Natural killer cell (primary cell): ENCODE data around the gene ZNF30. TPM values are rescaled to one million over a fixed set of nuclear protein-coding genes. Genes with fewer than 3 reads are reported as not detected.

ENCODE experiments used
- ATAC-seq, 3 donors: fragments of 150-1000 bp in 2 of 3; fragments of 200-7000 bp in 1 of 3; cut with Tn5 transposase; 1 replicate in 1 of 3; 2 replicates in 2 of 3; pipeline ENCODE4 v1.10.0; 2021; ENCODE audit warnings: mild to moderate bottlenecking in 2 of 3, moderate library complexity in 2 of 3
- DNase-seq, 2 donors: peaks; one replicate each; pipeline versions ENCODE4 v3.0.0 to v3.0.0-alpha.2; 2013 to 2021; ENCODE audit warnings: mixed read lengths in 1 of 2
- H3K27ac ChIP-seq: one replicate; pipeline ENCODE4 v1.5.1; 2013; ENCODE audit warnings: mild to moderate bottlenecking, low read length
- H3K27me3 ChIP-seq: one replicate; pipeline ENCODE4 v1.6.1; 2013; ENCODE audit warnings: low read length; ENCODE audit not compliant: control insufficient read depth, insufficient read depth
- H3K36me3 ChIP-seq: one replicate; pipeline ENCODE4 v1.6.1; 2013; ENCODE audit warnings: low read length; ENCODE audit not compliant: control insufficient read depth, insufficient read depth
- H3K4me1 ChIP-seq: one replicate; pipeline ENCODE4 v1.6.1; 2013; ENCODE audit warnings: low read length; ENCODE audit not compliant: control insufficient read depth, insufficient read depth
- H3K4me3 ChIP-seq: one replicate; pipeline ENCODE4 v1.5.1; 2013; ENCODE audit warnings: low read length
- H3K9me3 ChIP-seq: one replicate; pipeline ENCODE4 v1.6.1; 2013; ENCODE audit warnings: low read length; ENCODE audit not compliant: control insufficient read depth, insufficient read depth
- H3K27ac Mint-ChIP-seq, 2 donors: one replicate each; pipeline ENCODE4 v1.8.0; 2022; ENCODE audit warnings: mild to moderate bottlenecking in 2 of 2, mixed read lengths in 2 of 2, moderate library complexity in 1 of 2
- H3K27me3 Mint-ChIP-seq, 2 donors: one replicate each; pipeline ENCODE4 v1.8.0; 2022; ENCODE audit warnings: low read depth in 2 of 2, mixed read lengths in 2 of 2
- H3K36me3 Mint-ChIP-seq: one replicate; pipeline ENCODE4 v1.8.0; 2022; ENCODE audit warnings: mixed read lengths
- H3K4me1 Mint-ChIP-seq, 2 donors: one replicate each; pipeline ENCODE4 v1.8.0; 2022; ENCODE audit warnings: mixed read lengths in 2 of 2
- H3K4me3 Mint-ChIP-seq: one replicate; pipeline ENCODE4 v1.8.0; 2022; ENCODE audit warnings: mild to moderate bottlenecking, moderate library complexity, mixed read lengths
- H3K9me3 Mint-ChIP-seq, 2 donors: one replicate each; pipeline ENCODE4 v1.8.0; 2022; ENCODE audit warnings: mixed read lengths in 2 of 2
- CTCF ChIP-seq: fragments of 200-600 bp; IDR thresholded peaks from one replicate; pipeline ENCODE4 v1.8.0; 2022; ENCODE audit warnings: antibody characterized with exemption
- WGBS: methylation state at CpG from one replicate; pipeline ENCODE4 v1.1.7; 2013; ENCODE audit warnings: missing lambda C conversion rate; ENCODE audit not compliant: insufficient coverage; 5-methylcytosine and 5-hydroxymethylcytosine counted together
- intact Hi-C: fragments of 100-400 bp; cut with micrococcal nuclease; formaldehyde crosslinking; loops from one replicate; pipeline ENCODE4 v1.14.2; 2022
- total RNA-seq, 4 donors: library from RNA; stranded (reverse); fragments of 120-200 nt in 1 of 4; gene quantifications; one replicate each; pipeline versions ENCODE4 v1.2.3 to v1.2.4, GENCODE V29; 2013 to 2022

ZNF30 gene
- total RNA-seq, 3 donors from 2014 or later (not counting 1 experiment from before 2014, with no cell fraction given): 2.7 to 4.3 (median 3.8) TPM

GRCh38 chr19:34985249-34986022 lies 58.7 kb downstream of the ZNF30 start:
- Histone ChIP-seq H3K9me3 (no peaks in the 10 kb centered on the region), H3K27me3 (no peaks in the 10 kb centered on the region), H3K4me3 (no peak overlapping the region), H3K4me1 (peaks cover 9% of the 10 kb centered on the region), H3K27ac (peak overlapping the region; percentile 4), H3K36me3 (no peaks in the 10 kb centered on the region)
- Mint-ChIP-seq H3K9me3 (no peaks in the 10 kb centered on the region), H3K27me3 (peaks cover 0 to 3% of the 10 kb centered on the region in 2 donors), H3K36me3 (no peaks in the 10 kb centered on the region), H3K27ac (peak overlapping the region; percentile 66 to 82), H3K4me1 (peaks cover 12 to 22% of the 10 kb centered on the region in 2 donors), H3K4me3 (peak overlapping the region; percentile 26)
- ATAC-seq (peak; percentile 48 to 74 (median 58)), DNase-seq (peak in 1 of 2 donors; percentile 51)
- 13% methylated on average over 6 of the region's 7 CpGs for WGBS
- intact Hi-C loops: no loop called here
- TF ChIP-seq CTCF: no peak

GRCh38 chr19:34988119-34988518 lies 61.4 kb downstream of the ZNF30 start:
- Mint-ChIP-seq H3K4me1 (peaks cover 23 to 34% of the 10 kb centered on the region in 2 donors), H3K27ac (no peak overlapping the region)
- 100% methylated on average over 1 of the region's 1 CpG for WGBS

GRCh38 chr19:34989298-34989697 lies 62.6 kb downstream of the ZNF30 start:
- Histone ChIP-seq H3K4me1 (peaks cover 16% of the 10 kb centered on the region), H3K27ac (no peak overlapping the region), H3K4me3 (no peak overlapping the region), H3K9me3 (no peaks in the 10 kb centered on the region), H3K36me3 (no peaks in the 10 kb centered on the region), H3K27me3 (no peaks in the 10 kb centered on the region)
- no peaks in the 10 kb centered on the region for H3K9me3 Mint-ChIP-seq
- no peak overlapping the region for H3K27ac Mint-ChIP-seq
- no peak for ATAC-seq
- H3K4me1 Mint-ChIP-seq: peaks cover 23 to 42% of the 10 kb centered on the region in 2 donors
- no peak for TF ChIP-seq CTCF
- H3K36me3 Mint-ChIP-seq: no peaks in the 10 kb centered on the region
- peaks cover 0 to 3% of the 10 kb centered on the region in 2 donors for H3K27me3 Mint-ChIP-seq
- intact Hi-C loops: no loop called here
- no peak for DNase-seq
- no peak overlapping the region for H3K4me3 Mint-ChIP-seq
- WGBS: 93% methylated on average over 6 of the region's 6 CpGs

More at GRCh38 chr19:34988119-34988518, 61.4 kb downstream of the ZNF30 start:
- no peaks in the 10 kb centered on the region for H3K36me3 ChIP-seq
- H3K27me3 ChIP-seq: no peaks in the 10 kb centered on the region
- no peaks in the 10 kb centered on the region for H3K9me3 ChIP-seq
- H3K4me3 ChIP-seq: no peak overlapping the region
- no peak for TF ChIP-seq CTCF
- no peaks in the 10 kb centered on the region for H3K9me3 Mint-ChIP-seq
- intact Hi-C loops: no loop called here
- no peak overlapping the region for H3K27ac ChIP-seq
- no peak for ATAC-seq
- H3K4me1 ChIP-seq: peaks cover 9% of the 10 kb centered on the region
- peaks cover 0 to 3% of the 10 kb centered on the region in 2 donors for H3K27me3 Mint-ChIP-seq
- DNase-seq: no peak
- no peak overlapping the region for H3K4me3 Mint-ChIP-seq
- no peaks in the 10 kb centered on the region for H3K36me3 Mint-ChIP-seq
